IPS-18a (cell line): ENCODE measurements around the gene SARM1.
"Not testable (repeated sequence)": the region's sequence is repeated elsewhere in the genome, so short reads cannot be mapped to it uniquely, and the experiment has no call there.

Experiments used
- H3K27ac ChIP-seq: one replicate; pipeline ENCODE4 v1.5.1; 2013; ENCODE audit warnings: low read length
- H3K27me3 ChIP-seq: one replicate; pipeline ENCODE4 v1.6.1; 2013; ENCODE audit warnings: mild to moderate bottlenecking, low read length; ENCODE audit not compliant: control insufficient read depth, insufficient read depth
- H3K36me3 ChIP-seq: one replicate; pipeline ENCODE4 v1.6.1; 2013; ENCODE audit warnings: low read depth, low read length; ENCODE audit not compliant: control insufficient read depth
- H3K4me1 ChIP-seq: one replicate; pipeline ENCODE4 v1.6.1; 2013; ENCODE audit warnings: low read depth, low read length; ENCODE audit not compliant: control insufficient read depth
- H3K4me3 ChIP-seq: one replicate; pipeline ENCODE4 v1.5.1; 2013; ENCODE audit warnings: low read length
- H3K9ac ChIP-seq: one replicate; pipeline ENCODE4 v1.6.1; 2013; ENCODE audit warnings: mild to moderate bottlenecking, low read length, moderate library complexity
- H3K9me3 ChIP-seq: one replicate; pipeline ENCODE4 v1.6.1; 2013; ENCODE audit warnings: low read depth, low read length; ENCODE audit not compliant: control insufficient read depth

SARM1 gene

GRCh38 chr17:28415886-28416285, 44.4 kb downstream of the SARM1 start:
- H3K36me3 ChIP-seq: no peaks in the 10 kb centered on the region
- H3K27me3 ChIP-seq: peaks cover 22% of the 10 kb centered on the region
- no peaks in the 10 kb centered on the region for H3K9me3 ChIP-seq
- H3K9ac ChIP-seq: no peak overlapping the region
- H3K4me3 ChIP-seq: no peak overlapping the region
- H3K4me1 ChIP-seq: peaks cover 12% of the 10 kb centered on the region
- no peak overlapping the region for H3K27ac ChIP-seq

GRCh38 chr17:28416703-28417311, 45.3 kb downstream of the SARM1 start:
- Histone ChIP-seq H3K4me3 (no peak overlapping the region), H3K27me3 (peaks cover 22% of the 10 kb centered on the region), H3K9ac (no peak overlapping the region), H3K4me1 (peaks cover 7% of the 10 kb centered on the region), H3K9me3 (no peaks in the 10 kb centered on the region), H3K27ac (no peak overlapping the region), H3K36me3 (no peaks in the 10 kb centered on the region)

DNA sequence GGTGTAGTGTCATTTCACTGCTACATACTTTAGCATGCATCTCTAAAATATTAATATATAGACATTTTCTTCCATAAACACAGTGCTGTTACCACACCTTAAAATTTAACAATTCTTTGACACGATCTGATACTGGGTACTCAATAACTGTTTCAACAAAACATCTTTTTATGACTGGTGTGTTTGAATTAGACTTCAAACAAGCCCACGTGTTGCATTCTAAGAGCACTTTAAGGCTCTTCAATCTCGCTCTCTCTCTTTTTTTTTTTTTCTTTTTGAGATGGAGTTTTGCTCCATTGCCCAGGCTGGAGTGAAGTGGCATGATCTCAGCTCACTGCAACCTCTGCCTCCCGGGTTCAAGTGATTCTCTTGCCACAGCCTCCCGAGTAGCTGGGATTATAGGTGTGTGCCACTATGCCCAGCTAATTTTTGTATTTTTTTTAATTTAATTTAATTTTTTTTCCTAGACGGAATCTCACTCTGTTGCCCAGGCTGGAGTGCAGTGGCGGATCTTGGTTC, 50.4 kb downstream of the SARM1 start:
- H3K4me3 ChIP-seq: no peak overlapping the region

GRCh38 chr17:28425206-28425605, 53.7 kb downstream of the SARM1 start:
- Histone ChIP-seq H3K9ac (no peak overlapping the region), H3K9me3 (no peaks in the 10 kb centered on the region), H3K36me3 (no peaks in the 10 kb centered on the region), H3K27me3 (no peaks in the 10 kb centered on the region), H3K4me1 (no peaks in the 10 kb centered on the region), H3K4me3 (no peak overlapping the region), H3K27ac (no peak overlapping the region)

More for the DNA sequence above, 50.4 kb downstream of the SARM1 start:
- Histone ChIP-seq H3K9ac (no peak overlapping the region), H3K4me1 (no peaks in the 10 kb centered on the region), H3K27ac (no peak overlapping the region), H3K36me3 (no peaks in the 10 kb centered on the region), H3K9me3 (no peaks in the 10 kb centered on the region), H3K27me3 (peaks cover 7% of the 10 kb centered on the region)

- Histone ChIP-seq H3K9ac (no peak overlapping the region), H3K27me3 (no peaks in the 10 kb centered on the region), H3K4me1 (no peaks in the 10 kb centered on the region), H3K27ac (no peak overlapping the region), H3K36me3 (no peaks in the 10 kb centered on the region), H3K9me3 (no peaks in the 10 kb centered on the region), H3K4me3 (no peak overlapping the region)
These were observed 54.6 kb downstream of the SARM1 start for GRCh38 chr17:28426081-28426519.

DNA sequence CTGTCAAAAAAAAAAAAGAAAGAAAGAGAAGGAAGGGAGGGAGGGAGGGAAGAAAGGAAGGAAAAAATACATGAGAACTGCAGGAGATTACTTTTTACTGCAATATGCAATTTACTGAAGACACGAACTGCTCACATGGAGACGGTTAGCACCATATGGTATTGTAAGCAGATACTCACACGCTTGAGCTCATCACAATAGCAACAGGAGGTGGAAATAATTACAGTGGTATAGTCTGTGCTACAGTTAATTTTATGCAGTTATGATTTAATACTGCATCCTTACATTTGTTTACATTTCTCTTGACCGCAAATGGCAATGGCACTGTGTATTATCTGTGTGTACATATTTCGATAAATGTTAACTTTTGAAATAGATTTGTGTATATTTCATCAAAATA, 55.9 kb downstream of the SARM1 start:
- Histone ChIP-seq H3K4me3 (no peak overlapping the region), H3K9ac (no peak overlapping the region), H3K27me3 (no peaks in the 10 kb centered on the region), H3K27ac (no peak overlapping the region), H3K9me3 (no peaks in the 10 kb centered on the region), H3K4me1 (no peaks in the 10 kb centered on the region), H3K36me3 (no peaks in the 10 kb centered on the region)

DNA sequence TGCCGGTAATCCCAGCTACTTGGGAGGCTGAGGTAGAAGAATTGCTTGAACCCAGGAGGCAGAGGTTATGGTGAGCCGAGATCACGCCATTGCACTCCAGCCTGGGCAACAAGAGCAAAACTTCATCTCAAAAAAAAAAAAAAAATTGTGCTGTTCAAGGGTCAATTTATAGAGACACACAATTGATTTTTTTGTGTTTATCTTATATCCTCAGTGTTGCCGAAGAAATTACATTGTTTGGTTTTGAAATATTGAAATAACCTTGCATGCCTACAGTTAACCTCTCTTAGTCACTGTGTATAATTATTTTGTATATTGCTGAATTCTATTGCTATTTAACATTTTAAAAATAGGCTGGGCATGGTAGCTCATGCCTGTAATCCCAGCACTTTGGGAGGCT, 56.5 kb downstream of the SARM1 start:
- not testable (repeated sequence) for H3K9me3 ChIP-seq, H3K9ac ChIP-seq, H3K4me3 ChIP-seq, H3K27ac ChIP-seq, H3K27me3 ChIP-seq, H3K4me1 ChIP-seq, H3K36me3 ChIP-seq

- H3K4me3 ChIP-seq: no peak overlapping the region
- H3K9me3 ChIP-seq: no peaks in the 10 kb centered on the region
- H3K4me1 ChIP-seq: no peaks in the 10 kb centered on the region
- H3K27me3 ChIP-seq: no peaks in the 10 kb centered on the region
- no peak overlapping the region for H3K9ac ChIP-seq
- H3K36me3 ChIP-seq: no peaks in the 10 kb centered on the region
- no peak overlapping the region for H3K27ac ChIP-seq
These were observed 62.2 kb downstream of the SARM1 start for GRCh38 chr17:28433721-28434120.

DNA sequence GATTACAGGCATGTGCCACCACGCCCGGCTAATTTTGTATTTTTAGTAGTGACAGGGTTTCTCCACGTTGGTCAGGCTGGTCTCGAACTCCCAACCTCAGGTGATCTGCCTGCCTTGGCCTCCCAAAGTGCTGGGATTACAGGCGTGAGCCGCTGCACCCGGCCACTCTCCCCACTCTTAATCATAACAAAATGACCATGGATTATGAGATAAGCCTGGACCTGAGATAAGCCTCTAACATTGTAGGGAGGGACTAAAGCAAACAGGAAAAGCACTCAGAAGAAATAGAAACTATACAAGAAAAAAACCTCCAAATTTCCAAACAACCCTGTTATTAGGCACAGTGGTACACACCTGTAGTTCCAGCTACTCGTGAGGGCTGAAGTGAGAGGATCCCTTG, 62.8 kb downstream of the SARM1 start:
- not testable (repeated sequence) for H3K27me3 ChIP-seq, H3K36me3 ChIP-seq, H3K4me3 ChIP-seq, H3K9ac ChIP-seq, H3K27ac ChIP-seq, H3K4me1 ChIP-seq, H3K9me3 ChIP-seq

- Histone ChIP-seq H3K4me1 (no peaks in the 10 kb centered on the region), H3K9me3 (no peaks in the 10 kb centered on the region), H3K4me3 (no peak overlapping the region), H3K9ac (no peak overlapping the region), H3K36me3 (no peaks in the 10 kb centered on the region), H3K27ac (no peak overlapping the region), H3K27me3 (no peaks in the 10 kb centered on the region)
These were observed 72.6 kb downstream of the SARM1 start for GRCh38 chr17:28443901-28444638.

- Histone ChIP-seq H3K27me3 (no peaks in the 10 kb centered on the region), H3K4me1 (no peaks in the 10 kb centered on the region), H3K27ac (no peak overlapping the region), H3K36me3 (no peaks in the 10 kb centered on the region), H3K9me3 (no peaks in the 10 kb centered on the region), H3K9ac (no peak overlapping the region), H3K4me3 (no peak overlapping the region)
These were observed 75.4 kb downstream of the SARM1 start for GRCh38 chr17:28446716-28447395.
